GM19455 (cell line): Measurements from ENCODE around the gene PMIS2.
"Not testable (repeated sequence)": the region's sequence is repeated elsewhere in the genome, so short reads cannot be mapped to it uniquely, and the experiment has no call there.

ENCODE experiments used
- ATAC-seq: cut with Tn5 transposase; IDR thresholded peaks from one replicate; pipeline ENCODE4 v1.9.1; 2021; ENCODE audit not compliant: unreplicated experiment

Gene PMIS2

GRCh38 chr19:35587321-35587720 lies 1.3 kb downstream of the PMIS2 start:
- ATAC-seq: no peak

- ATAC-seq: no peak
These were observed 4.9 kb downstream of the PMIS2 start for GRCh38 chr19:35590875-35591274.

- ATAC-seq: no peak
These were observed 6.3 kb downstream of the PMIS2 start for GRCh38 chr19:35592226-35592625.

GRCh38 chr19:35595026-35595425 lies 9.1 kb downstream of the PMIS2 start:
- ATAC-seq: not testable (repeated sequence)

- no peak for ATAC-seq
These were observed 10.0 kb downstream of the PMIS2 start for GRCh38 chr19:35595928-35596327.

- ATAC-seq: no peak
These were observed 10.5 kb downstream of the PMIS2 start for GRCh38 chr19:35596366-35596999.

GRCh38 chr19:35601971-35602370 lies 16.0 kb downstream of the PMIS2 start:
- ATAC-seq: no peak

- ATAC-seq: not testable (repeated sequence)
These were observed 18.5 kb downstream of the PMIS2 start for GRCh38 chr19:35604436-35604835.

GRCh38 chr19:35607170-35607569 lies 21.2 kb downstream of the PMIS2 start:
- not testable (repeated sequence) for ATAC-seq

- ATAC-seq: no peak
These were observed 21.7 kb downstream of the PMIS2 start for GRCh38 chr19:35607661-35608060.

- ATAC-seq: no peak
These were observed 22.3 kb downstream of the PMIS2 start for GRCh38 chr19:35608251-35608650.

- ATAC-seq: no peak
These were observed 23.9 kb downstream of the PMIS2 start for GRCh38 chr19:35609851-35610353.

- ATAC-seq: no peak
These were observed 26.2 kb downstream of the PMIS2 start for GRCh38 chr19:35612224-35612558.

- peak; percentile 69 for ATAC-seq
These were observed 26.8 kb downstream of the PMIS2 start, which contains the start of gene HAUS5 for GRCh38 chr19:35612559-35613321. Gene HAUS5 (plus strand): TSS chr19:35612735. CDS start chr19:35612795, 60 bp downstream.

GRCh38 chr19:35613574-35613973 lies 27.6 kb downstream of the PMIS2 start:
- ATAC-seq: no peak

GRCh38 chr19:35615036-35615435 lies 29.1 kb downstream of the PMIS2 start:
- no peak for ATAC-seq

GRCh38 chr19:35618857-35619256 lies 32.9 kb downstream of the PMIS2 start:
- ATAC-seq: no peak

GRCh38 chr19:35619290-35619923 lies 33.4 kb downstream of the PMIS2 start:
- ATAC-seq: no peak

- ATAC-seq: no peak
These were observed 34.0 kb downstream of the PMIS2 start for GRCh38 chr19:35620001-35620400.

- ATAC-seq: no peak
These were observed 35.7 kb downstream of the PMIS2 start for GRCh38 chr19:35621708-35622107.

GRCh38 chr19:35622750-35623149 lies 36.8 kb downstream of the PMIS2 start:
- no peak for ATAC-seq
